HS-27A (cell line): ENCODE measurements around the gene ANKS4B.

Experiments
- DNase-seq: peaks from one replicate; pipeline ENCODE4 v3.0.0-alpha.2; 2012; ENCODE audit warnings: low read depth, missing footprints

The ANKS4B gene

DNA sequence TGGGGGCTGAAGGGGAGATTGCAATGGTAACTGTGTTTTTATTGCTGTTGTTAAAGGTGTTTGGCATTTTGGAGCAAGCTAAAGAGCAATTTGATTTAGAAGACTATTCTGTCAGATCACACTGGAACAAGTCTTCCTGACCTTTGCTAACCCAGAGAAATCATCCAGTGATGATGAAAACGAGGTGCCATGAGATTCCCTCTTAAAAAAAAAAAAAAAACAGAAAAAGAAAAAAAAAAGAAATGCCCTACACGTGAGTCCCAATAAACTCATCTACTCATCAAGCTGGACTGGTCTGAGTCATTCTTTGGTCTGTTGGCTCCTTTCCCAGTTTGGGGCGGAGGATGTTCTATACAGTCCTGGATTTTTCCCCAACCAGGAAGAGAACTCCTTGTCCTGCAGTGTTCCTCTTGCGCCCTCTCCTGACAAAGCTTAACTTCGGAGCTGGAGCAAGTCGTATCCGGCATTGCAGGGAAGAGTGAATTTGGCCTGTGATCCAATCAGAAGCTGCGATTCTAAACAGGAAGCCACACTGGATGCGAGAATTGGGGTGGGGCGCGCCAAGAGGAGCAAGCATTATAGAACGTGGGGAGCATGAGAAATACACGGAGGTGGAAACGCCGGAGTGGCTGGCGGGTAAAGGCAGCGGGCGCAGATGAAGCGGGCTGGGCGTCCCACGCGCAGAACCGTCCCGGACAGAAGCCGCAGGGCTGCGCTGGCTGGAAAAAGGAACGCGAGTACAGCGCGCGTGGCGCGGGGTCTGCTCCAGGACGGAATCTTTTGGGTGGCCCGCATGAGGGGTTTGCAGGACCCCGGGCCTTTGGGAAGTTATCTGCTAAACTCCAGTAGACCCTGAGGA, 67.0 kb downstream of the ANKS4B start:
- peak; percentile 99 for DNase-seq

- peak; percentile 43 for DNase-seq
Observed at GRCh38 chr16:21301168-21301894, 67.8 kb downstream of the ANKS4B start.

DNA sequence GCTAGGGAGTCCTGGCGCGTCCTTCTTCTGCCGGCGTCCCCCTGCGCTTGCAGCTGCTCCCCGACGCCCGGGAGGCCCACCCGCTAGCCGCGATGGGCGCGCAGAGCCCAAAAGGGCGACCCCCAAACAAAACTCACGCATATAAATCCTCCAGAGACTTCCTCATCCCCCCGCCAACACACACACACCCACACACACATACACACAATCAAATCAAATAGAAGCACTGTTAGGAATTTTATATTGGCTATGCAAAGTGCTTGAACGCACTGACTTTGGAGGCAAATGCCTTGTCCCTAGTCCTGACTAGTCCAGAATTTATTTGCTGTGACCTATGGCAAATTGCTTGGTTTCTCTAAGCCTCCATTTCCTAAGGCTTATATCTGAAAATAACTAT, 68.4 kb downstream of the ANKS4B start:
- DNase-seq = no peak

DNA sequence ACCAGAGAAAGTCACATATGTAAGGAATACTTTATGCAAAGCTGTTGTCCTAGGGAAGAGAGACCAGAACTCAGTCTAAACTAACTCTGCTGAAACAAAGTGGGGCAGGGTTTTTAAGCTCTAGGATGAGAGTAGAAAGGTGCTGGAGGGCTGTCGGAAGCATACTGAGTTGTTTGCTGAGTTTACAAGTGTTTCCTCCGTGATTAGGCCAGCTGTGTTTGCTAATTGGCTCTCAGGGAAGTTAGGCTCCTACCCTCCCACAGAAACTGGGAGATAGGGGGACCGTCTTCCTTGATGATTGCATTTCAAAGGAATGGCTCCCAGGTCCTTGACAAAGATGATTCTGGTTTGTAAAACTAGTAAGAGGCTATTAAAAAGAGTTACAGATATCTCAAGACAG, 69.0 kb downstream of the ANKS4B start:
- no peak for DNase-seq

DNA sequence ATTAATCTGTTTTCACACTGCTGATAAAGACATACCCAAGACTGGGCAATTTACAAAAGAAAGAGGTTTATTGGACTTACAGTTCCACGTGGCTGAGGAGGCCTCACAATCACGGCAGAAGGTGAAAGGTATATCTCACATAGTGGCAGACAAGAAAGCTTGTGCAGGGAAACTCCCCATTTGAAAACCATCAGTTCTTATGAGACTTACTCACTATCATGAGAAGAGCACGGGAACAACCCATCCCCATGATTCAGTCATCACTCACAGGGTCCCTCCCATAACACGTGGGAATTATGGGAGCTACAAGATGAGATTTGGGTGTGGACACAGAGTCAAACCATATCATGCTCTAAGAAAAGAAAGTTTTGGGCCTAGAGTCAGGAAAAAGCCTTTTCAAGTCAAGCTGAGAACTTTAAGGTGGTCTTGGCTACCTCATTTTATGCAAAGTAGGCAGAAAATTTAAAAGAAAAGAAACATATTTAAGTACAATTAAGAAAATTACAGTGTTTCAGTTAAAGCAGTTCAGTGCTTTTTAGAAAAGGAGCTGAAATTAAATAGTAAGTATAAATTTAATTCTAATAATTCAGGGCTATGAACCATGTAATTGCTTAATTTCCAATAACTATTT, 69.5 kb downstream of the ANKS4B start:
- no peak for DNase-seq
